Measurements from ENCODE around the gene TTR. TPM values are rescaled to one million over a fixed set of nuclear protein-coding genes. Genes with fewer than 3 reads are reported as not detected.

Gene TTR
- total and polyA plus RNA-seq, 4 experiments from 2014 or later, result not detected

DNA sequence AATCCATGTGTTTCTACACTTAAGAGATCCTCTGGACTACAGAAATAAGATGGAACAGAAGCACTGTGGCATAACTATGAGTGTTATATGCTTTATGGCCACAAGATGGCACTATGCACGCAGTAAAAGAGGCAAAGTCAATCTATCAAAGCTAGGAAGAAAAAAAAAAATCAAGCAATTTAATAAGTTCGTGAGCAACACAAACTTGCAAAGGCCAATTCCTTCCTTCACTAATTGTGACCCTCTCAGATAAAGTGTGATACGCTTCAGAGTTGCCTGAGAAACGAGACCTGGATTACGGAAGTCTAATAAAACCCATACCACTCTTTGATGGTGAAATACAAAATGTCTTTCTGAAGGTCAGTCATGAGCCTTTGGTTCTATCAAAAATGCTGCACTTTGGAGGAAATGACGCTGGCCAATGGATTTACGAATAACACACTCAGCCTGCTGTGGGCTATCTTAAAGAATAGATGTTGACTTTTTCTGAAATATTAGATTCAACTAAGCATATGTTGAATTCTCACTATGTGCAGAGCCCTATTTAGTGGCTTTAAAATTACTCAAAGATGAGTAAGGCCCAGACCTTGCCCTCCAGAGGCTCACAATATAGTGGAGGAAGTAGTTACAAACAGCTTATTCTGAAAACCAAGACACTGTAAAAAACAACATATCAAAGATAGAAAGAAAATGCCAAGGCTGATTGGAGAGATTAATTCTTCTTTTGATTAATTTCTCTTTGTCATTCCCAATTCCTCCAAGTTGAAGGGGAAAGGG lies 35.5 kb upstream of the TTR start:
- Mint-ChIP-seq H3K4me3 (peak overlapping the region in 1 of 8 donors; percentile 35), H3K27me3 (peaks cover 11 to 12% of the 10 kb centered on the region in 2 donors)

GRCh38 chr18:31557446-31557845 lies 34.2 kb upstream of the TTR start:
- Histone ChIP-seq H3K4me1 (ENCODE audit: insufficient read depth, low read length) (no peaks in the 10 kb centered on the region), H3K27ac (ENCODE audit: low read depth, low read length) (no peak overlapping the region), H3K27me3 (ENCODE audit: insufficient read depth, low read length) (no peaks in the 10 kb centered on the region), H3K9me3 (ENCODE audit: control insufficient read depth in 1 of 2, low read length in 2 of 2) (no peaks in the 10 kb centered on the region), H3K4me3 (ENCODE audit: low read length in 2 of 2) (no peak overlapping the region), H3K36me3 (ENCODE audit: insufficient read depth, low read length) (no peaks in the 10 kb centered on the region)
- H3K9me3 Mint-ChIP-seq, result peaks cover 0 to 2% (median 0%) of the 10 kb centered on the region in 8 donors
- H3K4me1 Mint-ChIP-seq, result peaks cover 0 to 2% (median 1%) of the 10 kb centered on the region in 4 donors
- ChIA-PET POLR2A (ENCODE audit: partially characterized antibody) (no interaction called here), CTCF (ENCODE audit: partially characterized antibody) (interaction anchor here (0.7 to 3.9 kb wide), 5 partner anchors 12 to 600 kb away, joined by 3 to 48 read pairs (median 4); no protein-coding TSS in a partner anchor)
- H3K27me3 Mint-ChIP-seq, result peaks cover 12 to 13% of the 10 kb centered on the region in 2 donors
- H3K36me3 Mint-ChIP-seq, result no peaks in the 10 kb centered on the region
- no peak overlapping the region for H3K4me3 Mint-ChIP-seq
- H3K27ac Mint-ChIP-seq, result no peak overlapping the region
- DNase-seq, result no peak
- intact Hi-C loops (cut with micrococcal nuclease), result loop anchor here (2.0 to 5.0 kb wide), 2 partner anchors 399 to 420 kb away; no protein-coding TSS in a partner anchor

More for the DNA sequence above, 35.5 kb upstream of the TTR start:
- H3K9me3 ChIP-seq (ENCODE audit: control insufficient read depth in 1 of 2, low read length in 2 of 2), result no peaks in the 10 kb centered on the region
- POLR2A ChIA-PET (ENCODE audit: partially characterized antibody), result no interaction called here
- Mint-ChIP-seq H3K9me3 (peaks cover 0 to 2% (median 0%) of the 10 kb centered on the region in 8 donors), H3K36me3 (no peaks in the 10 kb centered on the region), H3K4me1 (peaks cover 0 to 2% (median 1%) of the 10 kb centered on the region in 4 donors), H3K27ac (no peak overlapping the region)
- no peaks in the 10 kb centered on the region for H3K36me3 ChIP-seq (ENCODE audit: insufficient read depth, low read length)
- H3K27ac ChIP-seq (ENCODE audit: low read depth, low read length), result no peak overlapping the region
- no peaks in the 10 kb centered on the region for H3K4me1 ChIP-seq (ENCODE audit: insufficient read depth, low read length)
- no peak overlapping the region for H3K4me3 ChIP-seq (ENCODE audit: low read length in 2 of 2)
- CTCF ChIA-PET (ENCODE audit: partially characterized antibody), result interaction anchor here (0.9 to 3.9 kb wide), 13 partner anchors 8 to 601 kb away, joined by 3 to 48 read pairs (median 4); no protein-coding TSS in a partner anchor
- intact Hi-C loops (cut with micrococcal nuclease), result loop anchor here (2.0 to 5.0 kb wide), 2 partner anchors 401 to 421 kb away; no protein-coding TSS in a partner anchor
- peak; percentile 41 to 51 (median 44) for DNase-seq
- no peaks in the 10 kb centered on the region for H3K27me3 ChIP-seq (ENCODE audit: insufficient read depth, low read length)

DNA sequence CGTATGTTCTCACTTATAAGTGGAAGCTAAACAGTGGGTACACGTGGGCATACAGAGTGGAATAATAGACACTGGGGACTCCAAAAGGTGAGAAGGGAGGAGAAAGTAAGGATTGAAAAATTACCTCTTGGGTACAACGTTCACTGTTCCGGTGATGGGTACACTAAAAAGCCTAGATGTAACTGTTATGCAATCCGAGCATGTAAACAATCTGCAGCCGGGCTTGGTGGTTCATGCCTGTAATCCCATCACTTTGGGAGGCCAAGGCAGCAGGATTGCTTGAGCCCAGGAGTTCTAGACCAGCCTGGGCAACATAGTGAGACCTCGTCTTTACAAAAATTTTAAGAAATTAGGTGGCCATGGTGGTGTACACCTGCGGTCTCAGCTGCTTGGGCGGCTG lies 33.1 kb upstream of the TTR start:
- no peaks in the 10 kb centered on the region for H3K27me3 ChIP-seq (ENCODE audit: insufficient read depth, low read length)
- no peaks in the 10 kb centered on the region for H3K4me1 ChIP-seq (ENCODE audit: insufficient read depth, low read length)
- Mint-ChIP-seq H3K36me3 (no peaks in the 10 kb centered on the region), H3K9me3 (peaks cover 0 to 2% (median 0%) of the 10 kb centered on the region in 8 donors), H3K4me3 (no peak overlapping the region), H3K27me3 (peaks cover 12 to 13% of the 10 kb centered on the region in 2 donors), H3K27ac (no peak overlapping the region), H3K4me1 (peaks cover 0 to 2% (median 1%) of the 10 kb centered on the region in 4 donors)
- CTCF ChIA-PET (ENCODE audit: partially characterized antibody), result no interaction called here
- H3K9me3 ChIP-seq (ENCODE audit: control insufficient read depth in 1 of 2, low read length in 2 of 2), result no peaks in the 10 kb centered on the region
- no peak overlapping the region for H3K27ac ChIP-seq (ENCODE audit: low read depth, low read length)
- POLR2A ChIA-PET (ENCODE audit: partially characterized antibody), result no interaction called here
- intact Hi-C loops (cut with micrococcal nuclease), result loop anchor here (5.0 kb wide), 1 partner anchor 419 kb away; no protein-coding TSS in a partner anchor
- no peak for DNase-seq
- H3K36me3 ChIP-seq (ENCODE audit: insufficient read depth, low read length), result no peaks in the 10 kb centered on the region
- H3K4me3 ChIP-seq (ENCODE audit: low read length in 2 of 2), result no peak overlapping the region

DNA sequence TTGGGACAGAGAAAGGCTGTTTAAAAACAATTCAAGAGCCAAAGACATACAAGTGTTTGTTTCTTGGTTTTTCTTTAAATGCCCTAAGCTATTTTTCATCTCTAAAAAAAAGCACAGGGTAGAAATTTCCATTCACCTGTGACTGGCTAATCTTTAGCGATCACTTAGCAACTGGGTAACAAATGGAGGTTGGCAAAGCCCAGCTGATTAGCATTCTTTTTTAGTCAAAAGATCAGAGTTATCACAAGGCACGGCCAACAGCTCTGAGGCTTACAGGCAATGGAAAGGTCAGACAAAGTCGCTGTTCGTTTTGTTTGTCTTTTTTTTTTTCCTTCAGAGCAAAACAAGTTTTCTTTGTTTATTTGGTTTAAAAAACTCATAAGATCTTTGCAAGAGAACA lies 29.0 kb upstream of the TTR start:
- H3K36me3 Mint-ChIP-seq, result no peaks in the 10 kb centered on the region
- H3K4me3 Mint-ChIP-seq, result no peak overlapping the region
- no peak overlapping the region for H3K27ac ChIP-seq (ENCODE audit: low read depth, low read length)
- no peak overlapping the region for H3K4me3 ChIP-seq (ENCODE audit: low read length in 2 of 2)
- H3K9me3 Mint-ChIP-seq, result no peaks in the 10 kb centered on the region
- ChIA-PET POLR2A (ENCODE audit: partially characterized antibody) (no interaction called here), CTCF (ENCODE audit: partially characterized antibody) (interaction anchor here (1.5 to 2.4 kb wide), 3 partner anchors 10 to 160 kb away, joined by 4 to 5 read pairs (median 4); no protein-coding TSS in a partner anchor)
- no peaks in the 10 kb centered on the region for H3K9me3 ChIP-seq (ENCODE audit: control insufficient read depth in 1 of 2, low read length in 2 of 2)
- DNase-seq, result no peak
- intact Hi-C loops (cut with micrococcal nuclease), result no loop called here
- H3K4me1 ChIP-seq (ENCODE audit: insufficient read depth, low read length), result no peaks in the 10 kb centered on the region
- H3K27me3 ChIP-seq (ENCODE audit: insufficient read depth, low read length), result no peaks in the 10 kb centered on the region
- H3K27ac Mint-ChIP-seq, result no peak overlapping the region
- no peaks in the 10 kb centered on the region for H3K4me1 Mint-ChIP-seq
- no peaks in the 10 kb centered on the region for H3K36me3 ChIP-seq (ENCODE audit: insufficient read depth, low read length)
- peaks cover 0 to 5% of the 10 kb centered on the region in 2 donors for H3K27me3 Mint-ChIP-seq

DNA sequence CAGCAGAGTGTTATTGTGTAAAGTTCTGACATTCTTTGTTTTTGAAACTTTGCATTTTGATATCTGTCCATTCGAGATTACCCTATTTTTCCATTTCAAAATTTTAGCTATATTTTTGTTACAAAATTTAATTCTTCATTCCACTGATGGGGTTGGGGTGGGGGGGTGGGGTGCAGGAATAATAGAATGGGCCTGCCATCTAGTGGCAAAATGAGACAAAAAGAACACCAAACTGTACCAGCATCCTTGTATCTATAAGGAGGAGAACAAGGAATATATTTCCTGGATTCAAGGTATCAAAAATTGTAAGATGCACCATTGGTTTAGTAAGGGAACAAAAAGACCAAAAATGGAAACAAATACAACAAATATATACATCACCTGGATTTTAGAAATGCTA lies 27.9 kb upstream of the TTR start:
- CTCF ChIA-PET (ENCODE audit: partially characterized antibody), result interaction anchor here (0.6 to 2.4 kb wide), 5 partner anchors 8 to 159 kb away, joined by 4 to 5 read pairs (median 5); no protein-coding TSS in a partner anchor
- POLR2A ChIA-PET (ENCODE audit: partially characterized antibody), result no interaction called here

DNA sequence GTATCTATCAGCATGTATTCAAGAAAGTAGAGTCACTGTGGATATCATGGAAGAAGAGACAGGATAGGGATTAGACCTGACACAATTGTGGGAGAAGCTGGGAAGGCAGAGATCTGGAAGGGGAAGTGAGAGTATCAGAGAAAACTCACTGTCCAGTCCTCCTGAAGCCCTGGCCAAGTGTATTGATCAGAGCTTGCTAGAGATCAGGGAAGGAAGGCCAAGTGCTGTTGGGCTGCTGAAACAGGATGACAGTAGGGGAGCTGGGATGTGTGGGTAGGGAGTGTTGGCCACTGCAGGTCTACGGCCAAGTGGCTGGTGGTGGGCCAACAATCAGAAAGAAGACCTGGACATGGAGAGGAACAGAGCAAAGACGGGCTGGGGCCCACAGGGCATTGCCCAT lies 26.3 kb upstream of the TTR start:
- H3K36me3 ChIP-seq (ENCODE audit: insufficient read depth, low read length), result no peaks in the 10 kb centered on the region
- intact Hi-C loops (cut with micrococcal nuclease), result no loop called here
- Mint-ChIP-seq H3K27me3 (peaks cover 0 to 3% of the 10 kb centered on the region in 2 donors), H3K27ac (no peak overlapping the region), H3K9me3 (no peaks in the 10 kb centered on the region), H3K4me3 (no peak overlapping the region), H3K36me3 (no peaks in the 10 kb centered on the region), H3K4me1 (no peaks in the 10 kb centered on the region)
- no peak for DNase-seq
- no peak overlapping the region for H3K27ac ChIP-seq (ENCODE audit: low read depth, low read length)
- H3K27me3 ChIP-seq (ENCODE audit: insufficient read depth, low read length), result no peaks in the 10 kb centered on the region
- H3K4me1 ChIP-seq (ENCODE audit: insufficient read depth, low read length), result no peaks in the 10 kb centered on the region
- no peak overlapping the region for H3K4me3 ChIP-seq (ENCODE audit: low read length in 2 of 2)
- H3K9me3 ChIP-seq (ENCODE audit: control insufficient read depth in 1 of 2, low read length in 2 of 2), result no peaks in the 10 kb centered on the region
- POLR2A ChIA-PET (ENCODE audit: partially characterized antibody), result no interaction called here
- CTCF ChIA-PET (ENCODE audit: partially characterized antibody), result no interaction called here

More for the DNA sequence above, 27.9 kb upstream of the TTR start:
- Histone ChIP-seq H3K27ac (ENCODE audit: low read depth, low read length) (no peak overlapping the region), H3K4me1 (ENCODE audit: insufficient read depth, low read length) (no peaks in the 10 kb centered on the region), H3K36me3 (ENCODE audit: insufficient read depth, low read length) (no peaks in the 10 kb centered on the region), H3K4me3 (ENCODE audit: low read length in 2 of 2) (no peak overlapping the region), H3K9me3 (ENCODE audit: control insufficient read depth in 1 of 2, low read length in 2 of 2) (no peaks in the 10 kb centered on the region), H3K27me3 (ENCODE audit: insufficient read depth, low read length) (no peaks in the 10 kb centered on the region)
- no peak overlapping the region for H3K4me3 Mint-ChIP-seq
- H3K27me3 Mint-ChIP-seq, result peaks cover 0 to 3% of the 10 kb centered on the region in 2 donors
- no peak overlapping the region for H3K27ac Mint-ChIP-seq
- H3K36me3 Mint-ChIP-seq, result no peaks in the 10 kb centered on the region
- no peaks in the 10 kb centered on the region for H3K9me3 Mint-ChIP-seq
- no peak for DNase-seq
- no peaks in the 10 kb centered on the region for H3K4me1 Mint-ChIP-seq
- intact Hi-C loops (cut with micrococcal nuclease), result no loop called here

DNA sequence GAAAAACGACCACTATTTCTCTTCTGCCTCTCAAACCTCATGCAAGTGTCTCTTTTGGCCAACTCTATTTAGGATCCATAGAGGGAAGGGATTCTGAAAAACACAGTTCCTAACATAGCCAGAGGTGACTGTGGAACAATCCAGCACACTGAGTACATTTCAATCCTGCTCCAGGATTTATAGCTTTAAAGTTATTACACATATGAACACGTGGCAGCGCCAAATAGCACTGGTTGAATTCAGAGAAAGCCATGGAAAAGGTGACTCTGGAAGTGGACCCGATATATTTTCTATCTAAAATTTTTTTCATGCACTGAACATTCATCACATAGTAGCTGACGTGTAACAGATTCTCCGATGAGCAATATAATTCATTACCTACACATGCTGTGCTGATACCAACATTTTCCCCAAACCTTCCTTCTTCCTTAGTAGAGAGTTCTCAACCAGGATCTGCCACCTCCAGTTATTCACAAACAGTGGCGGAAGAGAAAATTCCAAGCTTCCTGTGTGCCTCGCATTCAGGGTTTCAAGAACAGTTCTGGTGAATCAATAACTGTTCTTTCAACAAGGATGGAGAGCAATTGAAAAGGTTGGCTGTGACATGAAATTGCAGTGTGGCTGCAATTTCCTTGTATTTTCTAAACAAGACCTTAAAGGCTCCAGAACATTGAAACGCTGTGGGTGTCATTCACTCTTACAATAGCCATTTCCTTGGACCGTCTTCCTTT lies 25.7 kb upstream of the TTR start:
- H3K36me3 Mint-ChIP-seq, result no peaks in the 10 kb centered on the region
- Histone ChIP-seq H3K27ac (ENCODE audit: low read depth, low read length) (no peak overlapping the region), H3K36me3 (ENCODE audit: insufficient read depth, low read length) (no peaks in the 10 kb centered on the region), H3K4me3 (ENCODE audit: low read length in 2 of 2) (no peak overlapping the region), H3K27me3 (ENCODE audit: insufficient read depth, low read length) (no peaks in the 10 kb centered on the region), H3K9me3 (ENCODE audit: control insufficient read depth in 1 of 2, low read length in 2 of 2) (no peaks in the 10 kb centered on the region), H3K4me1 (ENCODE audit: insufficient read depth, low read length) (no peaks in the 10 kb centered on the region)
- H3K27me3 Mint-ChIP-seq, result peaks cover 0 to 3% of the 10 kb centered on the region in 2 donors
- H3K27ac Mint-ChIP-seq, result no peak overlapping the region
- no peak overlapping the region for H3K4me3 Mint-ChIP-seq
- POLR2A ChIA-PET (ENCODE audit: partially characterized antibody), result no interaction called here
- no peaks in the 10 kb centered on the region for H3K9me3 Mint-ChIP-seq
- CTCF ChIA-PET (ENCODE audit: partially characterized antibody), result no interaction called here
- intact Hi-C loops (cut with micrococcal nuclease), result no loop called here
- no peaks in the 10 kb centered on the region for H3K4me1 Mint-ChIP-seq
- no peak for DNase-seq

Measured in CD4-positive, alpha-beta memory T cell (primary cell).